GOT3 (cell line): Measurements from ENCODE around the gene SGMS1.
"Not testable (repeated sequence)": the region's sequence is repeated elsewhere in the genome, so short reads cannot be mapped to it uniquely, and the experiment has no call there.

Experiments used
- DNase-seq: peaks from one replicate; lab custom pipeline; 2025; ENCODE audit warnings: mixed read lengths; lab: John Stamatoyannopoulos, UW

The SGMS1 gene

DNA sequence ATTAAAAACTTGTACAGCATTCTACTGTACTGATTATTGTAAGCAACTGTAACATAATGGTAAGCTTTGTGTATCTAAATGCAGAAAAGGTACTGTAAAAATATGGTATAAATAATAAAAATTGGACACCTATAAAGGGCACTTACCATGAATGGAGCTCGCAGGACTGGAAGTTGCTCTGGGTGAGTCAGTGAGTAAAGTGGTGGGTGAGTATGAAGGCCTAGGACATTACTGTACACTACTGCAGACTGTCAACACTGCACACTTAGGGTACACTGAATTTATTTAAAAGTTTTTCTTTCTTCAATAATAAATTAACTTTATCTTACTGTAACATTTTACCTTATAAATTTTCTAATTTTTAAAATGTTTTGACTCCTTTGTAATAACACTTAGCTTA, 253.8 kb downstream of the SGMS1 start:
- no peak for DNase-seq

DNA sequence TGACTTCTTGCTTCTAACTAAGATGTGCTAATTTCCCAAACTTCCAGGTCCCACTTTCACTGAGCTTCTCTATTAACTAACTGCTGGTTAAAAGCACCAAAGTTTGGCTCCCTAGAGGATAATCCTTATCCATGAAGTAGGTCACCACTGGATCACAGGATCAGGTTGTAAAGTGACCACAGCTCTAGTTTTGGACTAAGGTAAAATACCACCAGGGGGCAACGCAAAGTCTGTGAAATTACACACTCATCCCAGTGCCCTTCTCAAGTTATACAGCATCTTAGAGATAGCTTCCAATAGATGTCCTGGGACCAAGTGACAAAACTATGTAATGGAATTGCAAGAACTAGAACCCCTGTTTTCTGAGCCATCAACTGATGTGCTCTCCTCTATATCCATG, 256.0 kb downstream of the SGMS1 start:
- DNase-seq: no peak

DNA sequence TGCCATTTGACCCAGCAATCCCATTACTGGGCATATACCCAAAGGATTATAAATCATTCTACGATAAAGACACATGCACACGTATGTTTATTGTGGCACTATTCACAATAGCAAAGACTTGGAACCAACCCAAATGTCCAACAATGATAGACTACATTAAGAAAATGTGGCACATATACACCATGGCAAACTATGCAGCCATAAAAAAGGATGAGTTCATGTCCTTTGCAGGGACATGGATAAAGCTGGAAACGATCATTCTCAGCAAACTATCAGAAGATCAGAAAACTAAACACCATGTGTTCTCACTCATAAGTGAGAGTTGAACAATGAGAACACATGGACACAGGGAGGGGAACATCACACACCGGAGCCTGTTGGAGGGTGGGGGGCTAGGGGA, 257.3 kb downstream of the SGMS1 start:
- DNase-seq: not testable (repeated sequence)

DNA sequence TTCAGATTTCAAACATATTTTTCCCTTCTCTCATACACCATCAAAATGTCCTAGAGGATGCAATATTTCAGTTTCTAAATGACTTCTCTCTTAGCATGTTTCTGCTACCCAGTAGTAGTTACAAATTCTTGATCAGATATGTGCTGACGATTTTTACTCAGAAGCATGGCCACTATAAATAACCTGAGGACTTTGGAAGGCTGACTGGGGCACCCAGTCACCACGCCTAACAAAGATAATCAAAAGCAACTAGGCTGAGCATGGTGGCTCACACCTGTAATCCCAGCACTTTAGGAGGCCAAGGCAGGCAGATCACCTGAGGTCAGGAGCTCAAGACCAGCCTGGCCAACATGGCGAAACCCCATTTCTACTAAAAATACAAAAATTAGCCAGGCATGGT, 259.0 kb downstream of the SGMS1 start:
- DNase-seq: not testable (repeated sequence)

DNA sequence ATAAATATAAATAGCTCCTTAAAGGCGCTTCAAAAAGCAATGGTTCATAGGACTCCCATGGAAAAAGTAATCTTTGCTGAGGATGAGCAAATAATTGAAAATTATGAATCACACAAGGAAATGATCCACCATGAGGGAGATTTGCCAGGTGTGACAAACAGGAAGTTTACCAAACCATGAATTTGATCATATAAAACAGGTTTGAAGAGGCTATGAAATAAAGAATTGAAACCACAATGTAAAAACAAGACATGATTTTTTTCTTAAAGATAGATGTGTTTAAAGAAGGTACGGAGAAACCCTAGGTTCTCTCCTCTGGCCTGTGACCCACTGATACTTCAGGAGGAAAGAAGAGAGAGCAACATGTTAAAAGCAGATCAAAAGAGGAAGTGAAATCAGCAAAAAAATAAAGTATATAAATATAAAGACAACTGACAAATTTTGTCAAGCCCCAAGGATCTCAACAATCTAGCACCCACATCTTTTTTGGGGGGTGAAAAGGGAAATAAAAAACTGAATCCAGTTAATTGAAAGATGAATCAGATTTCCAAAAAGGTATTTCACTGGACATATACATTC, 261.1 kb downstream of the SGMS1 start:
- DNase-seq: no peak

DNA sequence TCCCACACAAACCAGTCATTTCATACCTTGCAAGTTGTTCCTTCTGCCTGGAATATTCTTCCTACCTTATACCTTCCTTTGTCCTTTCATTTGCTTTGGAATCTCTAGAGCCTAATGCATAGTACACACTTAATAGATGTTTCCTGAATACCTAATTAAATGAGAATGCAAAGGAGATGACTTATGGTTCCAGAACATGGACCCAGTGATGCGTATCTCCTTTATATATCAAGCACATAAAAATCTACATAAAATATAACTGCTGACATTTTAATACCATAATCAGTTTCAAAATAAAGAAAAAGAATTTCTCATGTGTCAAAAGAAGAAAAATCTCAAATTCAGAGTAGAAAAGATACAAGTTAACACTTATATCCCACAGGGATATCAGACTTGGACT, 261.8 kb downstream of the SGMS1 start:
- DNase-seq: no peak

GRCh38 chr10:50360077-50360850, 263.5 kb downstream of the SGMS1 start:
- DNase-seq: no peak

- no peak for DNase-seq
Observed at GRCh38 chr10:50358925-50359687, 264.6 kb downstream of the SGMS1 start.

- no peak for DNase-seq
Observed at GRCh38 chr10:50358411-50358810, 265.3 kb downstream of the SGMS1 start.

DNA sequence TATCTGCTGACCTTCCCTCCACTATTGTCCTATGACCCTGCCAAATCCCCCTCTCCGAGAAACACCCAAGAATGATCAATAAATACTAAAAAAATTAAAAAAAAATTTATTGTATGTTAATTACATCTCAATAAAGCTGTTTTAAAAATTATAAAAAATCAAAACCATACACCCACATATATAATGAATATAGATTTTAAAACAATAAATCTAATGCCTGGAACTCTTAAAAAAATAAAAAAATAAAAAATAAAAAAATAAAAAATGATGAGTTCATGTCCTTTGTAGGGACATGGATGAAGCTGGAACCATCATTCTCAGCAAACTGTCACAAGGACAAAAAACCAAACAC, 267.3 kb downstream of the SGMS1 start:
- DNase-seq: not testable (repeated sequence)

- not testable (repeated sequence) for DNase-seq
Observed at GRCh38 chr10:50355693-50356480, 267.9 kb downstream of the SGMS1 start.

DNA sequence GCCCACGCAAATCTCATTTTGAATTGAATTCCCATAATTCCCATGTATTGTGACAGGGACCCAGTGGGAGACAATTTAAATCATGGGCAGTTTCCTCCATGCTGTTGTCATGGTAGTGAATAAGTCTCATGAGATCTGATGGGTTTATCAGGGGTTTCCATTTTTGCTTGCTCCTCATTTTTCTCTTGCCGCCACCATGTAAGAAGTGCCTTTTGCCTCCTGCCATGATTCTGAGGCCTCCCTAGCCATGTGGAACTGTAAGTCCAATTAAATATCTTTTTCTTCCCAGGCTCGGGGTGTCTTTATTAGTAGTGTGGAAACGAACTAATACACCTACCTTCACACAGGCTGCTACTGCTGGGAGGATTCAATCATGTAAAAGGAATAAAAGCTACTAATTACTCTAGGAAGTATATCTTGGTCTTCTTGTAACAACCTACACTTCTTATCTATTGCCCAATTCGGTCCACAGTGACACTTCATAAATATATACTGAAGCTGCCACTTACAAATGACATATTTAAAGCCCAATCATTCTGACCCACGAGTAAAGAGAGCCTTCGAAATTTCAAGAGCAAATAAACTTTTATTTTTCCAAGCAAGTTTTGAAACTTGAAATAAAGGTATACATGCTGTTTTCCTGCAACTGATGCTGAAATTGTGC, 272.1 kb downstream of the SGMS1 start:
- no peak for DNase-seq

- no peak for DNase-seq
Observed at GRCh38 chr10:50350366-50350765, 273.4 kb downstream of the SGMS1 start.

GRCh38 chr10:50349554-50349953, 274.2 kb downstream of the SGMS1 start:
- no peak for DNase-seq

- DNase-seq: no peak
Observed at GRCh38 chr10:50347394-50347802, 276.4 kb downstream of the SGMS1 start.

GRCh38 chr10:50346942-50347341, 276.8 kb downstream of the SGMS1 start:
- no peak for DNase-seq

DNA sequence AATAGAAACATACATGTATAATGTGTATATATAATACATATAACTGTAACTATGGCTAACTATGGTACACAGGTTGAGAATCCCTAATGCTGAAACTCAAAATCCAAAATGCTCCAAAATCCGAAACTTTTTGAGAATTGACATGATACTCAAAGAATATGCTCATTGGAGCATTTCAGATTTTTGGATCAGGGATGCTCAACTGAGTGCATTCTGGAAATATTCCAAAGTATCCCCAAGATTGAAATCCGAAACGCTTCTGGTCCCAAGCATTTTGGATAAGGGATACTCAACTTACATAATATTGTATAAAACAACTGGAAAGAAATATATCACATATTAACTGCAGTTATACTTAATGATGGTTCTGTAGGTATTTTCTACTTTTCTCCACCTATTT, 278.2 kb downstream of the SGMS1 start:
- no peak for DNase-seq

- no peak for DNase-seq
Observed at GRCh38 chr10:50343702-50344331, 279.9 kb downstream of the SGMS1 start.

DNA sequence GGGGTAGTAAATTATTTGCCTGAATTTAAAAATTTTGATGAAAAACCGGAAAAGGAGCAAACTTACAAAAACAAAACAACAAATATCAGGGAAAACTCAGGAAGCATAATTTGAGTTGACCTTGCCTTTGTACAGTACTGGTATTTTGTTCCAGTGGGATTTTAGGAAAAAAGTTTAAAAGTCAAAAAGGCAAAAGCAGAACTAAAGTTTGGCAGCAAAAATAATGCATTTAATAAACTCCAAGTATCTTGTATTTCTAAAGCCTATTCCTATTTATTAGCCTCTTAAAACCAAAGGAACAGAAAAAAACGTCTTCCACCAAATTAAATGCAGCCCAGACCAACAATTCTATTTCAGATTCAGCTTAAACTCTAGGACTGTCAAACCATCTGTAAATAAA, 281.8 kb downstream of the SGMS1 start:
- no peak for DNase-seq

GRCh38 chr10:50336140-50336539, 287.6 kb downstream of the SGMS1 start:
- DNase-seq: no peak

DNA sequence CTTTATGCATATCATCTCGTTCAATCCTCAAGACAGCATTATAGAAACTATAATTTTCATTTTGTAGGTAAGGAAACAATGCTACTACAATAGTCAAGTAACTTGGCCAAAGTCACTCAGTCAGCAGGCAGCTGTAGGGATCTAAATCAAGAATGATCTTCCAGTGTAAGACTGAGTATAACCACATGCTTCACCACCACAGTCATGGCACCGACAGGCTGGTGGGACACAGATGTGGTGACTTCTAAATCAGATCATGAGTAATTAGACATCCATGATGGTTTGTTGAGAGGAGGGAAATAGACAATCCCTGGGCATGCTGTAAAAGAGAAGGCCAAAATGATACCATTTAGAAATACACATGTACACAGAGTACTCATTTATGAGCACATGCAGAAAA, 288.4 kb downstream of the SGMS1 start:
- DNase-seq: no peak
